Hepatocyte (in vitro differentiated cells): ENCODE measurements around the gene MMS19. TPM values are rescaled to one million over a fixed set of nuclear protein-coding genes. Genes with fewer than 3 reads are reported as not detected.

ENCODE experiments used
- DNase-seq: peaks from one replicate; pipeline ENCODE4 v3.0.0-alpha.2; 2016; ENCODE audit warnings: low spot score
- H2AFZ ChIP-seq: fragments of 200-600 bp; sonication (generic); 2 replicates; pipeline ENCODE4 v1.6.0; 2016; ENCODE audit warnings: antibody characterized with exemption, mild to moderate bottlenecking
- H3K27ac ChIP-seq: fragments of 200-600 bp; sonication (generic); 2 replicates; pipeline ENCODE4 v1.5.1; 2016; ENCODE audit warnings: mild to moderate bottlenecking
- H3K27me3 ChIP-seq: fragments of 200-600 bp; sonication (generic); 2 replicates; pipeline ENCODE4 v1.6.1; 2016
- H3K36me3 ChIP-seq: fragments of 200-600 bp; sonication (generic); replicated peaks from 2 replicates; pipeline ENCODE4 v1.5.1; 2016; ENCODE audit warnings: low read depth; ENCODE audit not compliant: insufficient read depth
- H3K4me1 ChIP-seq: fragments of 200-600 bp; sonication (generic); 2 replicates; pipeline ENCODE4 v1.5.1; 2016; ENCODE audit warnings: mild to moderate bottlenecking, moderate library complexity; ENCODE audit not compliant: insufficient read depth
- H3K4me2 ChIP-seq: fragments of 200-600 bp; sonication (generic); 2 replicates; pipeline ENCODE4 v1.6.0; 2016
- H3K4me3 ChIP-seq: fragments of 200-600 bp; sonication (generic); 2 replicates; pipeline ENCODE4 v1.5.1; 2016; ENCODE audit warnings: mild to moderate bottlenecking
- H3K79me2 ChIP-seq: fragments of 200-600 bp; sonication (generic); 2 replicates; pipeline ENCODE4 v1.6.0; 2017; ENCODE audit warnings: mild to moderate bottlenecking
- H3K9me2 ChIP-seq: fragments of 200-600 bp; sonication (generic); replicated peaks from 2 replicates; pipeline ENCODE4 v1.6.0; 2017; ENCODE audit warnings: mild to moderate bottlenecking; ENCODE audit not compliant: insufficient read depth
- H3K9me3 ChIP-seq: fragments of 200-600 bp; sonication (generic); 2 replicates; pipeline ENCODE4 v1.5.1; 2016; ENCODE audit warnings: low read depth, mild to moderate bottlenecking
- H4K20me1 ChIP-seq: fragments of 200-600 bp; sonication (generic); 2 replicates; pipeline ENCODE4 v1.6.0; 2016; ENCODE audit warnings: mild to moderate bottlenecking; ENCODE audit not compliant: insufficient read depth, poor library complexity, severe bottlenecking
- CTCF ChIP-seq: fragments of 200-600 bp; sonication (generic); IDR thresholded peaks from 2 replicates; pipeline ENCODE4 v1.5.1; 2016; ENCODE audit warnings: antibody characterized with exemption, mild to moderate bottlenecking; ENCODE audit not compliant: poor library complexity
- EZH2 ChIP-seq: fragments of 200-600 bp; sonication (generic); IDR thresholded peaks from 2 replicates; pipeline ENCODE4 v1.6.1; 2016; ENCODE audit warnings: antibody characterized with exemption, mild to moderate bottlenecking, borderline replicate concordance
- EZH2phosphoT487 ChIP-seq: fragments of 200-600 bp; sonication (generic); IDR thresholded peaks from one replicate; pipeline ENCODE4 v1.6.1; 2018; ENCODE audit warnings: antibody characterized with exemption, mild to moderate bottlenecking, low read depth, moderate library complexity; ENCODE audit not compliant: unreplicated experiment, severe bottlenecking
- WGBS: methylation state at CpG from one replicate; pipeline ENCODE4 v1.1.6; 2016; ENCODE audit warnings: low lambda C conversion rate; ENCODE audit errors: missing lambda C conversion rate; 5-methylcytosine and 5-hydroxymethylcytosine counted together
- polyA plus RNA-seq: library from polyadenylated mRNA; unstranded; fragments of >200 nt; fragmentation: Nextera tagmentation; extraction: Ambion mirVana; gene quantifications from 2 replicates; pipeline ENCODE4 v1.2.1, GENCODE V29; 2016
- total RNA-seq: library from RNA; depleted of rRNA; stranded (reverse); fragments of >200 nt; gene quantifications from 2 replicates; pipeline ENCODE4 v1.2.3, GENCODE V29; 2014

Gene MMS19
- total and polyA plus RNA-seq, 2 experiments from 2014 or later = 58.4 to 68.6 TPM

- Histone ChIP-seq H2AFZ (no peak overlapping the region), H3K4me1 (peaks cover 16% of the 10 kb centered on the region), H3K4me2 (peak overlapping the region; percentile 90), H3K36me3 (no peaks in the 10 kb centered on the region), H3K27me3 (no peaks in the 10 kb centered on the region), H3K9me3 (no peaks in the 10 kb centered on the region), H3K4me3 (no peak overlapping the region), H3K27ac (peak overlapping the region; percentile 94), H3K79me2 (peaks cover 42% of the 10 kb centered on the region), H3K9me2 (no peaks in the 10 kb centered on the region), H4K20me1 (peaks cover 14% of the 10 kb centered on the region)
- 71% methylated on average over 4 of the region's 4 CpGs for WGBS
- TF ChIP-seq EZH2 (no peak), EZH2phosphoT487 (no peak), CTCF (no peak)
- DNase-seq = no peak
These were observed 69.6 kb downstream of the MMS19 start for GRCh38 chr10:97428572-97428981.

- 6% methylated on average over 9 of the region's 9 CpGs for WGBS
- Histone ChIP-seq H2AFZ (no peak overlapping the region), H3K36me3 (no peaks in the 10 kb centered on the region), H3K4me1 (peaks cover 16% of the 10 kb centered on the region), H3K9me3 (no peaks in the 10 kb centered on the region), H3K79me2 (peaks cover 42% of the 10 kb centered on the region), H3K27ac (peak overlapping the region; percentile 94), H3K4me2 (peak overlapping the region; percentile 90), H3K27me3 (no peaks in the 10 kb centered on the region), H4K20me1 (peaks cover 14% of the 10 kb centered on the region), H3K9me2 (no peaks in the 10 kb centered on the region), H3K4me3 (peak overlapping the region; percentile 91)
- no peak for TF ChIP-seq CTCF
- no peak for TF ChIP-seq EZH2
- TF ChIP-seq EZH2phosphoT487 = no peak
- DNase-seq = peak; percentile 68
These were observed 70.5 kb downstream of the MMS19 start for GRCh38 chr10:97427571-97428179.

- TF ChIP-seq EZH2phosphoT487 (no peak), CTCF (no peak), EZH2 (no peak)
- peak overlapping the region; percentile 73 for H2AFZ ChIP-seq
- H3K9me3 ChIP-seq = no peaks in the 10 kb centered on the region
- no peaks in the 10 kb centered on the region for H3K27me3 ChIP-seq
- 3% methylated on average over 34 of the region's 34 CpGs for WGBS
- no peaks in the 10 kb centered on the region for H3K9me2 ChIP-seq
- H3K79me2 ChIP-seq = peaks cover 42% of the 10 kb centered on the region
- peaks cover 14% of the 10 kb centered on the region for H4K20me1 ChIP-seq
- peaks cover 16% of the 10 kb centered on the region for H3K4me1 ChIP-seq
- H3K36me3 ChIP-seq = no peaks in the 10 kb centered on the region
- DNase-seq = peak; percentile 38
- H3K27ac ChIP-seq = peak overlapping the region; percentile 94
- H3K4me2 ChIP-seq = peak overlapping the region; percentile 90
- H3K4me3 ChIP-seq = peak overlapping the region; percentile 91
These were observed 71.2 kb downstream of the MMS19 start for GRCh38 chr10:97426776-97427570.
